GM12878 (cell line): ENCODE data around the gene MAML3. TPM values are rescaled to one million over a fixed set of nuclear protein-coding genes. Genes with fewer than 3 reads are reported as not detected.

ENCODE experiments used
- ATAC-seq: fragments of 200-7000 bp; cut with Tn5 transposase; 3 replicates; pipeline ENCODE4 v1.9.1; 2020; ENCODE audit warnings: mild to moderate bottlenecking, moderate library complexity
- BruUV-seq: library from RNA; stranded (reverse); fragments of 400-500 nt; replicated peaks from 2 replicates; lab custom pipeline; 2021; lab: Mats Ljungman, UMichigan
- CTCF ChIA-PET: fragments of 300-600 bp; sonication (Branson Sonifier 250); formaldehyde crosslinking; extraction: SDS; loops from one replicate; lab custom pipeline; 2021; ENCODE audit warnings: inconsistent platforms; lab: Yijun Ruan, JAX
- POLR2A ChIA-PET: fragments of 350-600 bp; formaldehyde crosslinking; extraction: SDS; loops from one replicate; lab custom pipeline; 2021; ENCODE audit warnings: inconsistent platforms; lab: Charles Lee
- RAD21 ChIA-PET: fragments of 300-600 bp; sonication (Branson Sonifier 250); formaldehyde crosslinking; loops from one replicate; lab custom pipeline; 2023; ENCODE audit warnings: antibody characterized with exemption; ENCODE audit not compliant: unreplicated experiment; lab: Charles Lee
- SMC1A ChIA-PET: fragments of 300-600 bp; sonication (Branson Sonifier 250); formaldehyde crosslinking; loops from one replicate; lab custom pipeline; 2023; ENCODE audit not compliant: unreplicated experiment, uncharacterized antibody; lab: Charles Lee
- DNase-seq: peaks from one replicate; pipeline ENCODE4 v3.0.0-alpha.2; 2011; ENCODE audit warnings: low read depth, low spot score
- FAIRE-seq: peaks from 3 replicates; lab custom pipeline; 2011; peaks lifted over from hg19 to GRCh38; lab: Jason Lieb, UNC
- H2AFZ ChIP-seq: 2 replicates; pipeline ENCODE4 v1.6.0; 2011; ENCODE audit warnings: low read depth, low read length, control low read depth; ENCODE audit not compliant: control insufficient read depth
- H3K27ac ChIP-seq: 2 replicates; pipeline ENCODE4 v1.5.1; 2011; ENCODE audit warnings: control low read depth; ENCODE audit not compliant: control insufficient read depth, insufficient read depth
- H3K27me3 ChIP-seq, 2 experiments: replicated peaks in 1 of 2; 2 replicates each; pipeline versions ENCODE4 v1.6.0 to v1.6.1; 2011; ENCODE audit warnings: low read length in 1 of 2; ENCODE audit not compliant: control insufficient read depth in 2 of 2, insufficient read depth in 2 of 2
- H3K36me3 ChIP-seq, 2 experiments: 2 replicates each; pipeline ENCODE4 v1.5.1; 2011; ENCODE audit warnings: low read length in 1 of 2; ENCODE audit not compliant: control insufficient read depth in 2 of 2, insufficient read depth in 2 of 2
- H3K4me1 ChIP-seq: 2 replicates; pipeline ENCODE4 v1.6.1; 2011; ENCODE audit warnings: mild to moderate bottlenecking, low read length, moderate library complexity, mixed read lengths; ENCODE audit not compliant: control insufficient read depth, insufficient read depth
- H3K4me2 ChIP-seq: 2 replicates; pipeline ENCODE4 v1.6.0; 2011; ENCODE audit warnings: control low read depth; ENCODE audit not compliant: control insufficient read depth, insufficient read depth
- H3K4me3 ChIP-seq: fragments of 200-600 bp; sonication (generic); 2 replicates; pipeline ENCODE4 v1.5.1; 2016
- H3K79me2 ChIP-seq: 2 replicates; pipeline ENCODE4 v1.6.0; 2011; ENCODE audit warnings: low read length; ENCODE audit not compliant: control insufficient read depth, insufficient read depth
- H3K9ac ChIP-seq: 2 replicates; pipeline ENCODE4 v1.8.0; 2011; ENCODE audit warnings: low read length, control low read depth, mixed read lengths; ENCODE audit not compliant: control insufficient read depth, insufficient read depth
- H3K9me3 ChIP-seq: replicated peaks from 3 replicates; pipeline ENCODE4 v1.5.1; 2011; ENCODE audit warnings: mild to moderate bottlenecking, low read length; ENCODE audit not compliant: control insufficient read depth, insufficient read depth
- H4K20me1 ChIP-seq: 2 replicates; pipeline ENCODE4 v1.6.0; 2011; ENCODE audit not compliant: control insufficient read depth, insufficient read depth
- ATF3 ChIP-seq: IDR thresholded peaks from 2 replicates; pipeline ENCODE4 v1.6.1; 2011; ENCODE audit warnings: low read depth, mild to moderate bottlenecking, low read length, moderate library complexity, borderline replicate concordance; ENCODE audit errors: extremely low read depth
- BRCA1 ChIP-seq: IDR thresholded peaks from 2 replicates; pipeline ENCODE4 v1.6.1; 2011; ENCODE audit warnings: low read depth, low read length, improper control_type of control experiment
- CBFB ChIP-seq: IDR thresholded peaks from 2 replicates; pipeline ENCODE4 v1.6.1; 2016; ENCODE audit warnings: antibody characterized with exemption, low read depth
- CBX5 ChIP-seq: sonication (generic); IDR thresholded peaks from 2 replicates; pipeline ENCODE4 v1.6.1; 2016; ENCODE audit warnings: low read depth, moderate library complexity, mild to moderate bottlenecking, inconsistent platforms
- DPF2 ChIP-seq: fragments of 450-650 bp; IDR thresholded peaks from 2 replicates; pipeline ENCODE4 v1.6.1; 2017; ENCODE audit warnings: mild to moderate bottlenecking
- E2F8 ChIP-seq: fragments of 450-650 bp; IDR thresholded peaks from 2 replicates; pipeline ENCODE4 v1.6.1; 2018; ENCODE audit warnings: mild to moderate bottlenecking, low read depth, moderate library complexity; ENCODE audit not compliant: partially characterized antibody
- EZH2 ChIP-seq: IDR thresholded peaks from 2 replicates; pipeline ENCODE4 v1.6.1; 2012; ENCODE audit warnings: low read depth, mild to moderate bottlenecking, control low read depth, inconsistent platforms, low read length, borderline replicate concordance; ENCODE audit not compliant: control insufficient read depth
- GABPA ChIP-seq: IDR thresholded peaks from 2 replicates; pipeline ENCODE4 v1.6.1; 2014; ENCODE audit warnings: antibody characterized with exemption, low read depth, mild to moderate bottlenecking, inconsistent platforms
- LARP7 ChIP-seq: fragments of 450-650 bp; IDR thresholded peaks from 2 replicates; pipeline ENCODE4 v1.6.1; 2017; ENCODE audit warnings: mild to moderate bottlenecking
- NBN ChIP-seq: fragments of 450-650 bp; IDR thresholded peaks from 2 replicates; pipeline ENCODE4 v1.6.1; 2016
- NFYA ChIP-seq: IDR thresholded peaks from 2 replicates; pipeline ENCODE4 v1.6.1; 2011; ENCODE audit warnings: low read depth, mild to moderate bottlenecking, low read length, improper control_type of control experiment, borderline replicate concordance
- YY1 ChIP-seq: IDR thresholded peaks from 2 replicates; pipeline ENCODE4 v1.6.1; 2011; ENCODE audit warnings: low read depth, mild to moderate bottlenecking, low read length
- WGBS: methylation state at CpG from one replicate; pipeline ENCODE4 v1.1.6; 2016; ENCODE audit warnings: low lambda C conversion rate; ENCODE audit not compliant: insufficient replicate concordance, insufficient coverage; ENCODE audit errors: missing lambda C conversion rate; 5-methylcytosine and 5-hydroxymethylcytosine counted together
- in situ Hi-C: fragments of 300-500 bp; cut with MboI; formaldehyde crosslinking; loops from 9 replicates; pipeline ENCODE4 v1.14.3; 2018; ENCODE audit warnings: mixed read lengths
- intact Hi-C: fragments of 100-400 bp; cut with micrococcal nuclease; formaldehyde crosslinking; loops from one replicate; pipeline ENCODE4 v1.14.2; 2022; ENCODE audit not compliant: unreplicated experiment
- polyA plus RNA-seq, 11 experiments: library from polyadenylated mRNA; depleted of rRNA in 4 of 11; unstranded in 6 of 11; stranded (reverse) in 5 of 11; fragments of >200 nt; fragmentation: Nextera tagmentation in 4 of 11; fragmentation: Illumina TruSeq in 1 of 11; extraction: Ambion mirVana in 4 of 11; extraction: Trizol in 1 of 11; gene quantifications; 1 replicate in 1 of 11; 2 replicates in 10 of 11; pipeline versions ENCODE4 v1.2.1 to v1.2.3, GENCODE V29; 2011 to 2016; ENCODE audit warnings: inconsistent platforms in 2 of 11, missing spikeins in 2 of 11, low read depth in 1 of 11
- total RNA-seq, 4 experiments: library from RNA; depleted of rRNA in 3 of 4; stranded (reverse); fragments of >200 nt in 3 of 4; fragmentation: Illumina TruSeq in 1 of 4; extraction: Trizol in 1 of 4; gene quantifications; 2 replicates each; pipeline versions ENCODE4 v1.2.1 to v1.2.3, GENCODE V29; 2013 to 2021
- TF ChIP-seq, protein P1 (sequence below): fragments of 450-650 bp; IDR thresholded peaks from 2 replicates; pipeline ENCODE4 v1.6.1; 2017; ENCODE audit warnings: mild to moderate bottlenecking, moderate library complexity
- TF ChIP-seq, protein P2 (sequence below): fragments of 450-650 bp; IDR thresholded peaks from 2 replicates; pipeline ENCODE4 v1.6.1; 2017; ENCODE audit warnings: antibody characterized with exemption, mild to moderate bottlenecking, moderate library complexity

MAML3 gene
- total and polyA plus RNA-seq, 10 of the 15 experiments (the other 5 are each of a cell fraction or from before 2014, with no cell fraction given), result under 0.01 to 0.53 (median 0.06) TPM; not detected in 2

- TF ChIP-seq ATF3, result no peak
- TF ChIP-seq NBN, result no peak
- TF ChIP-seq NFYA, result no peak
- TF ChIP-seq LARP7, result no peak
- no peak for TF ChIP-seq DPF2
- TF ChIP-seq EZH2, result no peak
- TF ChIP-seq, all 136 proteins: peak for 0
Observed at GRCh38 chr4:139779691-139780090, 374.3 kb downstream of the MAML3 start (continued).

- H3K79me2 ChIP-seq, result no peaks in the 10 kb centered on the region
- H3K27ac ChIP-seq, result no peak overlapping the region
- no TSS peak for BruUV-seq
- POLR2A ChIA-PET, result no interaction called here
- SMC1A ChIA-PET, result no interaction called here
- no peaks in the 10 kb centered on the region for H3K4me1 ChIP-seq
- no peak overlapping the region for H3K4me2 ChIP-seq
- intact Hi-C loops (no loop called here), in situ Hi-C loops (no loop called here)
- H3K9ac ChIP-seq, result no peak overlapping the region
- DNase-seq (no peak), FAIRE-seq (no peak), ATAC-seq (no peak)
- 2% methylated on average over 3 of the region's 3 CpGs for WGBS
- H2AFZ ChIP-seq, result no peak overlapping the region
- peaks cover 0 to 3% of the 10 kb centered on the region in 2 experiments; a peak in 1 of 4 replicates for H3K27me3 ChIP-seq
- no peaks in the 10 kb centered on the region for H4K20me1 ChIP-seq
- RAD21 ChIA-PET, result no interaction called here
- H3K9me3 ChIP-seq, result no peaks in the 10 kb centered on the region
- H3K4me3 ChIP-seq, result no peak overlapping the region
- CTCF ChIA-PET, result no interaction called here
- H3K36me3 ChIP-seq, result no peaks in the 10 kb centered on the region
- no peak for TF ChIP-seq CBX5
- no peak for TF ChIP-seq BRCA1
- TF ChIP-seq CBFB, result no peak
- TF ChIP-seq, protein P1, sequence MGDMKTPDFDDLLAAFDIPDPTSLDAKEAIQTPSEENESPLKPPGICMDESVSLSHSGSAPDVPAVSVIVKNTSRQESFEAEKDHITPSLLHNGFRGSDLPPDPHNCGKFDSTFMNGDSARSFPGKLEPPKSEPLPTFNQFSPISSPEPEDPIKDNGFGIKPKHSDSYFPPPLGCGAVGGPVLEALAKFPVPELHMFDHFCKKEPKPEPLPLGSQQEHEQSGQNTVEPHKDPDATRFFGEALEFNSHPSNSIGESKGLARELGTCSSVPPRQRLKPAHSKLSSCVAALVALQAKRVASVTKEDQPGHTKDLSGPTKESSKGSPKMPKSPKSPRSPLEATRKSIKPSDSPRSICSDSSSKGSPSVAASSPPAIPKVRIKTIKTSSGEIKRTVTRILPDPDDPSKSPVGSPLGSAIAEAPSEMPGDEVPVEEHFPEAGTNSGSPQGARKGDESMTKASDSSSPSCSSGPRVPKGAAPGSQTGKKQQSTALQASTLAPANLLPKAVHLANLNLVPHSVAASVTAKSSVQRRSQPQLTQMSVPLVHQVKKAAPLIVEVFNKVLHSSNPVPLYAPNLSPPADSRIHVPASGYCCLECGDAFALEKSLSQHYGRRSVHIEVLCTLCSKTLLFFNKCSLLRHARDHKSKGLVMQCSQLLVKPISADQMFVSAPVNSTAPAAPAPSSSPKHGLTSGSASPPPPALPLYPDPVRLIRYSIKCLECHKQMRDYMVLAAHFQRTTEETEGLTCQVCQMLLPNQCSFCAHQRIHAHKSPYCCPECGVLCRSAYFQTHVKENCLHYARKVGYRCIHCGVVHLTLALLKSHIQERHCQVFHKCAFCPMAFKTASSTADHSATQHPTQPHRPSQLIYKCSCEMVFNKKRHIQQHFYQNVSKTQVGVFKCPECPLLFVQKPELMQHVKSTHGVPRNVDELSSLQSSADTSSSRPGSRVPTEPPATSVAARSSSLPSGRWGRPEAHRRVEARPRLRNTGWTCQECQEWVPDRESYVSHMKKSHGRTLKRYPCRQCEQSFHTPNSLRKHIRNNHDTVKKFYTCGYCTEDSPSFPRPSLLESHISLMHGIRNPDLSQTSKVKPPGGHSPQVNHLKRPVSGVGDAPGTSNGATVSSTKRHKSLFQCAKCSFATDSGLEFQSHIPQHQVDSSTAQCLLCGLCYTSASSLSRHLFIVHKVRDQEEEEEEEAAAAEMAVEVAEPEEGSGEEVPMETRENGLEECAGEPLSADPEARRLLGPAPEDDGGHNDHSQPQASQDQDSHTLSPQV, result no peak
- TF ChIP-seq E2F8, result no peak
- no peak for TF ChIP-seq YY1
- TF ChIP-seq, protein P2, sequence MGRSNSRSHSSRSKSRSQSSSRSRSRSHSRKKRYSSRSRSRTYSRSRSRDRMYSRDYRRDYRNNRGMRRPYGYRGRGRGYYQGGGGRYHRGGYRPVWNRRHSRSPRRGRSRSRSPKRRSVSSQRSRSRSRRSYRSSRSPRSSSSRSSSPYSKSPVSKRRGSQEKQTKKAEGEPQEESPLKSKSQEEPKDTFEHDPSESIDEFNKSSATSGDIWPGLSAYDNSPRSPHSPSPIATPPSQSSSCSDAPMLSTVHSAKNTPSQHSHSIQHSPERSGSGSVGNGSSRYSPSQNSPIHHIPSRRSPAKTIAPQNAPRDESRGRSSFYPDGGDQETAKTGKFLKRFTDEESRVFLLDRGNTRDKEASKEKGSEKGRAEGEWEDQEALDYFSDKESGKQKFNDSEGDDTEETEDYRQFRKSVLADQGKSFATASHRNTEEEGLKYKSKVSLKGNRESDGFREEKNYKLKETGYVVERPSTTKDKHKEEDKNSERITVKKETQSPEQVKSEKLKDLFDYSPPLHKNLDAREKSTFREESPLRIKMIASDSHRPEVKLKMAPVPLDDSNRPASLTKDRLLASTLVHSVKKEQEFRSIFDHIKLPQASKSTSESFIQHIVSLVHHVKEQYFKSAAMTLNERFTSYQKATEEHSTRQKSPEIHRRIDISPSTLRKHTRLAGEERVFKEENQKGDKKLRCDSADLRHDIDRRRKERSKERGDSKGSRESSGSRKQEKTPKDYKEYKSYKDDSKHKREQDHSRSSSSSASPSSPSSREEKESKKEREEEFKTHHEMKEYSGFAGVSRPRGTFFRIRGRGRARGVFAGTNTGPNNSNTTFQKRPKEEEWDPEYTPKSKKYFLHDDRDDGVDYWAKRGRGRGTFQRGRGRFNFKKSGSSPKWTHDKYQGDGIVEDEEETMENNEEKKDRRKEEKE, result no peak
- no peak for TF ChIP-seq GABPA
Observed at GRCh38 chr4:139777757-139778156, 376.2 kb downstream of the MAML3 start.
